Aorta (tissue), 5 donors: Measurements from ENCODE around the gene IL6ST. TPM values are rescaled to one million over a fixed set of nuclear protein-coding genes. Genes with fewer than 3 reads are reported as not detected.

Experiments
- ATAC-seq: fragments of 200-7000 bp; cut with Tn5 transposase; one replicate; pipeline ENCODE4 v1.9.1; 2022; ENCODE audit warnings: moderate library complexity; ENCODE audit not compliant: low FRiP score
- DNase-seq, 2 donors: peaks; one replicate each; pipeline ENCODE4 v3.0.0-alpha.2; 2020
- H3K27ac ChIP-seq, 2 donors: one replicate each; pipeline ENCODE4 v1.5.1; 2013; ENCODE audit warnings: low read length in 2 of 2, mild to moderate bottlenecking in 2 of 2, moderate library complexity in 2 of 2, control low read depth in 1 of 2, inconsistent platforms in 1 of 2, low read depth in 1 of 2
- H3K27me3 ChIP-seq, 2 donors: one replicate each; pipeline ENCODE4 v1.6.1; 2013; ENCODE audit warnings: control low read depth in 1 of 2, low read length in 1 of 2, mild to moderate bottlenecking in 1 of 2, moderate library complexity in 1 of 2; ENCODE audit not compliant: insufficient read depth in 2 of 2, control insufficient read depth in 1 of 2
- H3K36me3 ChIP-seq, 2 donors: one replicate each; pipeline ENCODE4 v1.6.1; 2013; ENCODE audit warnings: control low read depth in 1 of 2, low read length in 1 of 2, mild to moderate bottlenecking in 1 of 2; ENCODE audit not compliant: insufficient read depth in 2 of 2, control insufficient read depth in 1 of 2
- H3K4me1 ChIP-seq, 2 donors: one replicate each; pipeline ENCODE4 v1.6.1; 2013; ENCODE audit warnings: low read length in 2 of 2, control low read depth in 1 of 2, mild to moderate bottlenecking in 1 of 2, moderate library complexity in 1 of 2; ENCODE audit not compliant: insufficient read depth in 2 of 2, control insufficient read depth in 1 of 2
- H3K4me3 ChIP-seq, 2 donors: one replicate each; pipeline ENCODE4 v1.5.1; 2013; ENCODE audit warnings: low read length in 2 of 2, control low read depth in 1 of 2, mild to moderate bottlenecking in 1 of 2
- H3K9me3 ChIP-seq: one replicate; pipeline ENCODE4 v1.6.1; 2013; ENCODE audit warnings: mild to moderate bottlenecking, low read length; ENCODE audit not compliant: control insufficient read depth
- WGBS, 2 donors: extraction: QIAGEN DNeasy Blood & Tissue Kit; methylation state at CpG; one replicate each; pipeline ENCODE4 v1.1.7; 2013; 5-methylcytosine and 5-hydroxymethylcytosine counted together
- intact Hi-C, 2 donors: fragments of 100-400 bp; cut with DNase I; formaldehyde crosslinking; loops; one replicate each; pipeline versions ENCODE4 v1.14.2 to v1.15.0; 2022
- polyA plus RNA-seq, 2 donors: library from polyadenylated mRNA; stranded (reverse); fragments of 200-250 nt; gene quantifications; one replicate each; pipeline ENCODE4 v1.2.3, GENCODE V29; 2013
- total RNA-seq, 2 donors: library from RNA; stranded (reverse); fragmentation: NEBNext Ultra II Directional; extraction: Animal tissue kit (Norgen Biotek cat#: 25700); gene quantifications; one replicate each; pipeline ENCODE4 v1.2.1, GENCODE V29; 2021
- donor health status: healthy with polysubstance abuse.
- donor health status: Bipolar disorder and iron deficiency.
- donor health status: DM: no; HTN: no; CAD: no.
- donor health status: DM: no; HTN: no; CAD: no.
- donor health status: DM: yes; HTN: yes; CAD: no.

IL6ST gene
- total and polyA plus RNA-seq, 4 donors: 59.0 to 370 (median 213) TPM

GRCh38 chr5:55916986-55917385 is 77.8 kb downstream of the IL6ST start:
- DNase-seq: no peak
- Histone ChIP-seq H3K4me1 (peaks cover 0 to 5% of the 10 kb centered on the region in 2 donors), H3K36me3 (no peaks in the 10 kb centered on the region), H3K9me3 (no peaks in the 10 kb centered on the region), H3K27ac (no peak overlapping the region), H3K27me3 (no peaks in the 10 kb centered on the region), H3K4me3 (no peak overlapping the region)
- intact Hi-C loops: no loop called here
- WGBS, 2 donors: 85% methylated on average over 10 of the region's 10 CpGs
- no peak for ATAC-seq

GRCh38 chr5:55915783-55916182 is 79.0 kb downstream of the IL6ST start:
- 7 to 23% methylated on average over 3 of the region's 3 CpGs for WGBS, 2 donors
- Histone ChIP-seq H3K27ac (no peak overlapping the region), H3K9me3 (no peaks in the 10 kb centered on the region), H3K27me3 (no peaks in the 10 kb centered on the region), H3K4me1 (peaks cover 0 to 5% of the 10 kb centered on the region in 2 donors), H3K36me3 (no peaks in the 10 kb centered on the region), H3K4me3 (no peak overlapping the region)
- DNase-seq: no peak
- intact Hi-C loops: no loop called here
- ATAC-seq: no peak

- ATAC-seq: no peak
- intact Hi-C loops: no loop called here
- Histone ChIP-seq H3K27me3 (no peaks in the 10 kb centered on the region), H3K4me1 (peaks cover 0 to 5% of the 10 kb centered on the region in 2 donors), H3K36me3 (no peaks in the 10 kb centered on the region), H3K9me3 (no peaks in the 10 kb centered on the region), H3K27ac (no peak overlapping the region), H3K4me3 (no peak overlapping the region)
- 99% methylated on average over 2 of the region's 2 CpGs for WGBS, 2 donors
- no peak for DNase-seq
These were observed 79.8 kb downstream of the IL6ST start for GRCh38 chr5:55914971-55915370.

GRCh38 chr5:55913466-55914413 is 81.0 kb downstream of the IL6ST start:
- intact Hi-C loops: no loop called here
- no peaks in the 10 kb centered on the region for H3K36me3 ChIP-seq

GRCh38 chr5:55911784-55912653 is 82.7 kb downstream of the IL6ST start:
- Histone ChIP-seq H3K4me1 (peaks cover 0 to 5% of the 10 kb centered on the region in 2 donors), H3K36me3 (no peaks in the 10 kb centered on the region), H3K27ac (no peak overlapping the region), H3K4me3 (no peak overlapping the region), H3K27me3 (no peaks in the 10 kb centered on the region), H3K9me3 (no peaks in the 10 kb centered on the region)
- DNase-seq (no peak), ATAC-seq (no peak)
- whole genome bisulfite sequencing, 2 donors: 49 to 51% methylated on average over 2 of the region's 2 CpGs
- intact Hi-C loops: no loop called here

More at GRCh38 chr5:55913466-55914413, 81.0 kb downstream of the IL6ST start:
- H3K4me3 ChIP-seq: no peak overlapping the region
- no peak for ATAC-seq
- peaks cover 0 to 5% of the 10 kb centered on the region in 2 donors for H3K4me1 ChIP-seq
- H3K27me3 ChIP-seq: no peaks in the 10 kb centered on the region
- no peaks in the 10 kb centered on the region for H3K9me3 ChIP-seq
- DNase-seq: no peak
- 97% methylated on average over 10 of the region's 10 CpGs for WGBS, 2 donors
- H3K27ac ChIP-seq: no peak overlapping the region

GRCh38 chr5:55908804-55909203 is 86.0 kb downstream of the IL6ST start:
- Histone ChIP-seq H3K36me3 (no peaks in the 10 kb centered on the region), H3K4me3 (no peak overlapping the region), H3K4me1 (no peaks in the 10 kb centered on the region), H3K9me3 (no peaks in the 10 kb centered on the region), H3K27ac (no peak overlapping the region), H3K27me3 (no peaks in the 10 kb centered on the region)
- intact Hi-C loops: no loop called here
- ATAC-seq: no peak
- 42% methylated on average over 1 of the region's 1 CpG for WGBS, 2 donors
- no peak for DNase-seq

- ATAC-seq (no peak), DNase-seq (no peak)
- H3K27ac ChIP-seq: no peak overlapping the region
- H3K27me3 ChIP-seq: no peaks in the 10 kb centered on the region
- no peaks in the 10 kb centered on the region for H3K9me3 ChIP-seq
- H3K36me3 ChIP-seq: no peaks in the 10 kb centered on the region
- WGBS, 2 donors: 96 to 98% methylated on average over 7 of the region's 7 CpGs
- no peaks in the 10 kb centered on the region for H3K4me1 ChIP-seq
- intact Hi-C loops: no loop called here
- no peak overlapping the region for H3K4me3 ChIP-seq
These were observed 86.8 kb downstream of the IL6ST start for GRCh38 chr5:55907927-55908326.

GRCh38 chr5:55905251-55905650 is 89.5 kb downstream of the IL6ST start:
- intact Hi-C loops: no loop called here

More at GRCh38 chr5:55905251-55905650, 89.5 kb downstream of the IL6ST start:
- no peaks in the 10 kb centered on the region for H3K27me3 ChIP-seq
- no peaks in the 10 kb centered on the region for H3K36me3 ChIP-seq
- H3K4me3 ChIP-seq: no peak overlapping the region
- H3K4me1 ChIP-seq: no peaks in the 10 kb centered on the region
- 79 to 84% methylated on average over 4 of the region's 4 CpGs for WGBS, 2 donors
- H3K27ac ChIP-seq: no peak overlapping the region
- no peaks in the 10 kb centered on the region for H3K9me3 ChIP-seq
- no peak for DNase-seq
- ATAC-seq: no peak
